Measurements from ENCODE around the gene CD80.

The CD80 gene

GRCh38 chr3:119590706-119591105 is 31.3 kb upstream of the CD80 start:
- TF ChIP-seq CTCF (conservative IDR thresholded peaks at IDR 0.05; ENCODE audit: low read depth, low read length) = no peak
- no peak overlapping the region for H3K4me3 ChIP-seq (ENCODE audit: low read length)
- no peak for DNase-seq (ENCODE audit: low read depth)

GRCh38 chr3:119589102-119589773 is 29.8 kb upstream of the CD80 start:
- no peak overlapping the region for H3K4me3 ChIP-seq (ENCODE audit: low read length)
- DNase-seq (ENCODE audit: low read depth) = no peak
- TF ChIP-seq CTCF (conservative IDR thresholded peaks at IDR 0.05; ENCODE audit: low read depth, low read length) = no peak

- H3K4me3 ChIP-seq (ENCODE audit: low read length) = no peak overlapping the region
- no peak for TF ChIP-seq CTCF (conservative IDR thresholded peaks at IDR 0.05; ENCODE audit: low read depth, low read length)
- DNase-seq (ENCODE audit: low read depth) = no peak
Measured at GRCh38 chr3:119588112-119588511, 28.7 kb upstream of the CD80 start.

- H3K4me3 ChIP-seq (ENCODE audit: low read length) = no peak overlapping the region
- DNase-seq (ENCODE audit: low read depth) = no peak
- TF ChIP-seq CTCF (conservative IDR thresholded peaks at IDR 0.05; ENCODE audit: low read depth, low read length) = no peak
Measured at GRCh38 chr3:119586733-119587172, 27.3 kb upstream of the CD80 start.

GRCh38 chr3:119585856-119586570 is 26.6 kb upstream of the CD80 start:
- no peak for DNase-seq (ENCODE audit: low read depth)
- TF ChIP-seq CTCF (conservative IDR thresholded peaks at IDR 0.05; ENCODE audit: low read depth, low read length) = no peak
- no peak overlapping the region for H3K4me3 ChIP-seq (ENCODE audit: low read length)

GRCh38 chr3:119585208-119585607 is 25.8 kb upstream of the CD80 start:
- no peak for DNase-seq (ENCODE audit: low read depth)
- H3K4me3 ChIP-seq (ENCODE audit: low read length) = no peak overlapping the region
- no peak for TF ChIP-seq CTCF (conservative IDR thresholded peaks at IDR 0.05; ENCODE audit: low read depth, low read length)

- no peak for DNase-seq (ENCODE audit: low read depth)
- H3K4me3 ChIP-seq (ENCODE audit: low read length) = no peak overlapping the region
- TF ChIP-seq CTCF (conservative IDR thresholded peaks at IDR 0.05; ENCODE audit: low read depth, low read length) = no peak
Measured at GRCh38 chr3:119582178-119582577, 22.8 kb upstream of the CD80 start.

Measured in retinal pigment epithelial cell (primary cell).